HUES64 (cell line): Measurements from ENCODE around the gene GIMD1. TPM values are rescaled to one million over a fixed set of nuclear protein-coding genes. Genes with fewer than 3 reads are reported as not detected.
"Not testable (repeated sequence)": the region's sequence is repeated elsewhere in the genome, so short reads cannot be mapped to it uniquely, and the experiment has no call there.

Experiments used
- H3K27ac ChIP-seq: 2 replicates; pipeline ENCODE4 v1.7.0; 2013; ENCODE audit warnings: low read depth, low read length, inconsistent platforms
- H3K27me3 ChIP-seq: 2 replicates; pipeline ENCODE4 v1.6.1; 2013; ENCODE audit warnings: mild to moderate bottlenecking, low read length; ENCODE audit not compliant: insufficient read depth
- H3K36me3 ChIP-seq: 2 replicates; pipeline ENCODE4 v1.6.1; 2013; ENCODE audit warnings: mild to moderate bottlenecking, low read length; ENCODE audit not compliant: insufficient read depth
- H3K4me1 ChIP-seq: 2 replicates; pipeline ENCODE4 v1.6.1; 2013; ENCODE audit warnings: mild to moderate bottlenecking, low read length, moderate library complexity; ENCODE audit not compliant: insufficient read depth
- H3K4me3 ChIP-seq: 2 replicates; pipeline ENCODE4 v1.5.1; 2013; ENCODE audit warnings: mild to moderate bottlenecking, low read length, moderate library complexity
- H3K9ac ChIP-seq: 2 replicates; pipeline ENCODE4 v1.6.1; 2013; ENCODE audit warnings: mild to moderate bottlenecking, low read depth, low read length
- H3K9me3 ChIP-seq: 2 replicates; pipeline ENCODE4 v1.6.1; 2013; ENCODE audit warnings: low read depth, low read length; ENCODE audit not compliant: insufficient read depth
- WGBS: fragments of 150-250, 120-280 bp; methylation state at CpG from one replicate; pipeline ENCODE4 v1.1.7; 2013; ENCODE audit warnings: missing lambda C conversion rate; 5-methylcytosine and 5-hydroxymethylcytosine counted together
- polyA plus RNA-seq, 2 experiments: library from polyadenylated mRNA; stranded (reverse); fragments of 50-300 nt; gene quantifications; one replicate each; pipeline ENCODE4 v1.2.3, GENCODE V29; 2013

GIMD1 gene
- polyA plus RNA-seq (2013, experiment 1 of 2): not detected
- not detected for polyA plus RNA-seq (2013, experiment 2 of 2)

DNA sequence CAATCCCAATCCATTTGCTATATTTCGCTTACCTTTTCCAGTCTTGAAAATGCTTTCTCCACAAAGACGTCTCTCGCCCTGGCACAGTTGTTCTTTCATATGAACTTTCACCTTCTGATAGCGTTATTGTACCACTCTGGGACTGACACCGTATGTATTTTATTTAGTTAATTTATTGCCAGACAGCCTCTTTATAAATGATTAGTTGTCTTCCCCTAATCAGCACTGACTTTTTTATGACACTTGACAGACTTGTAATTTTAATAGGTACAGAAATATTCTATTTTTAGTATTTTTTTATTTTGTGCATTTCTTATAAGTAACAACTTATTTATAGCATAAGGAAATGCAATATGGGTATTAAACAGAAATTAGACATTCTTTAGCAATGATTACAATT, at the start of gene GIMD1:
GIMD1 (minus strand) TSS at position 101 of the 400 bp plus-strand sequence. CDS start 1,343 bp downstream, outside the sequence.
- 98% methylated on average over 4 of the region's 5 CpGs for WGBS
- 0 out of 2 replicates have a peak, but pooled peaks cover 3% of the 10 kb centered on the region for H3K4me1 ChIP-seq
- no peaks in the 10 kb centered on the region for H3K36me3 ChIP-seq
- no peak within 1 kb of the TSS for H3K4me3 ChIP-seq
- H3K9me3 ChIP-seq: no peaks in the 10 kb centered on the region
- no peak within 1 kb of the TSS for H3K27ac ChIP-seq
- no peaks in the 10 kb centered on the region for H3K27me3 ChIP-seq
- no peak within 1 kb of the TSS for H3K9ac ChIP-seq

DNA sequence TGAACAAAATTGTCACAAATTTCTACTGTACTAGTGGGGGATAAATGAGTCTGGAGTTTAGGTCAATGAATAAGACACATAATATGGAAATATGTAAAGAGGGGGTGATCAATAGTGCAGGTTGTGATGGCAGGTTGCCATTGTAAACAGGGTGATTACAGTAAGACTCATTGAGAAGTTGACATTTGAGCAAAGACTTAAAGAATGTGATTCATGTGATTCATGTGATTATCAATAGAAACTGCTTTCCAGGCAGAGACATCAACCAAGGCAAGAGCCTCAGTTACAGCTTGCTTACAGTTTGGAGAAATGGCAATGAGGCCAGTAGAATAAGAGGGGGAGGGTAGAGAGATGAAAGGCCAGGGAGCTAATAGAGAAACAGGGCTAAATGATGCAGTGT, 45.8 kb upstream of the GIMD1 start:
- Histone ChIP-seq H3K4me3 (no peak overlapping the region), H3K36me3 (no peaks in the 10 kb centered on the region), H3K27ac (no peak overlapping the region), H3K9ac (no peak overlapping the region), H3K4me1 (peaks cover 31% of the 10 kb centered on the region), H3K27me3 (no peaks in the 10 kb centered on the region), H3K9me3 (no peaks in the 10 kb centered on the region)

DNA sequence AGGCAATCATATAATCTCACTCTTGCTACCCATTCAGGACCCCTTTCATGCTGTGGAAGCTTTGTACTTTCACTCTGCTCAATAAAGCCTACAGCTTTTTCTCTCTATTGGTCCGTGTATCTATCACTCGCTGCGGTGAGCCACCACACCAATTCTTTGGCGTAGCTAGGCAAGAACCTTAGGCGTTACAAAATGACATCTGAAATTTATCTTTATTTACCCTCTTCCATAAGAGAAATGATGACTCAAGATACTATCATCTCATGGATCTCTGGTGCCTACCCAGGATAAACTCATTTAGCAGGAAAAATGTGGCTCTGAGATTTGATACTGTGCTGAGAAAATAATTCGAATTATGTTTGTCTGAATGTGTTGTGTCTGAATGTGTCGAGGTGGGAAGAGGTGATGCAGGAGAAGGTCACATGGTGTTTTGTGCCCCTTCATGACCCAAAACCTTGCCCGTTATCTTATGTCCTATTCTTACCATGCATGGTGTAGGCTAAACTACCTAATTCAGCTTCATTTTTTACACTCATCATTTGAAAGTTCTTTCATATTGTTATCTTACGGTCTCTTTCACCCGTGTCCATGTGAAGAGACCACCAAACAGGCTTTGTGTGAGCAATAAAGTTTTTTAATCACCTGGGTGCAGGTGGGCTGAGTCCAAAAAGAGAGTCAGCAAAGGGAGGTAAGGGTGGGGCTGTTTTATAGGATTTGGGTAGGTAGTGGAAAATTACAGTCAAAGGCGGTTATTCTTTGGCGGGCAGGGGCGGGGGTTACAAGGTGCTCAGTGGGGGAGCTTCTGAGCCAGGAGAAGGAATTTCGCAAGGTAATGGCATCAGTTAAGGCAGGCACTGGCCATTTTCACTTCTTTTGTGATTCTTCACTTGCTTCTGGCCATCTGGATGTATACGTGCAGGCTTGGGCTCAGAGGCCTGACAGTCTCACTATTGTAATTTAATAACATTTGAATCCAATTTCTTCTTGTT, 41.6 kb upstream of the GIMD1 start:
- no peaks in the 10 kb centered on the region for H3K9me3 ChIP-seq
- no peak overlapping the region for H3K27ac ChIP-seq
- H3K4me1 ChIP-seq: peaks cover 27% of the 10 kb centered on the region
- no peaks in the 10 kb centered on the region for H3K27me3 ChIP-seq
- H3K36me3 ChIP-seq: no peaks in the 10 kb centered on the region
- no peak overlapping the region for H3K9ac ChIP-seq
- 89% methylated on average over 15 of the region's 15 CpGs for WGBS
- H3K4me3 ChIP-seq: no peak overlapping the region

DNA sequence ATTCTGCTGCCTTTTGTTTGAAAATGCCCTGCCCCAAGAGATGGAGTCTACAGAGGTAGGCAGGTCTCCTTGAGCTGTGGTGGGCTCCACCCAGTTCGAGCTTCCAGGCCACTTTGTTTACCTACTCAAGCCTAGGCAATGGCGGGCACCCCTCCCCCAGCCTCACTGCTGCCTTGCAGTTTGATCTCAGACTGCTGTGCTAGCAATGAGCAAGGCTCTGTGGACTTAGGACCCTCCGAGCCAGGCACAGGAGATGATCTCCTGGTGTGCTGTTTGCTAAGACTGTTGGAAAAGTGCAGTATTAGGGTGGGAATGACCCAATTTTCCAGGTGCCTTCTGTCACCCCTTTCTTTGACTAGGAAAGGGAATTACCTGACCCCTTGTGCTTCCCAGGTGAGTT, 39.4 kb upstream of the GIMD1 start:
- peaks cover 22% of the 10 kb centered on the region for H3K4me1 ChIP-seq
- 93% methylated on average over 3 of the region's 3 CpGs for WGBS

DNA sequence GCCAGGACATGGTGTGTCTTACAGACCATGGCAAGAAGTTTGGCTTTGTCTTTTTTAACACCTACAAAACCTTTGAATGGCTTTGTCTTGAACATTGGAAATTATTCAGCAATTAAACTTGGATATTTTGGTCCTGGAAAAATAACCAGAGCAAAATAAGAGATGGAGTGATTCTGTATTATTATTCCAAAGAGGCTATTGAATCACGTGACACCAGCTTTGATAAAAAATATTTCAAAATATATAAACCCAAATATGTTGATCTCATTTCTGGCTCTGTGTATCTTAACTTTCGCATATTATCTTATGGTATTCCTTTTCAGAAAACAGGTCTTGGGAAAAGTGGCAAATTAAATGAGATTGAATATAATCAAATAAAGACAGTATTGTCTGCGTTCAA, 32.6 kb upstream of the GIMD1 start:
- no CpG with 5 or more reads among the region's 3 CpGs for WGBS
- Histone ChIP-seq H3K9ac (no peak overlapping the region), H3K27me3 (no peaks in the 10 kb centered on the region), H3K27ac (no peak overlapping the region), H3K4me1 (no peaks in the 10 kb centered on the region), H3K9me3 (peaks cover 7% of the 10 kb centered on the region; the same call in 1 of the 2 replicates), H3K4me3 (no peak overlapping the region), H3K36me3 (no peaks in the 10 kb centered on the region)

More for the DNA sequence above, 39.4 kb upstream of the GIMD1 start:
- not testable (repeated sequence) for H3K36me3 ChIP-seq, H3K4me3 ChIP-seq, H3K9me3 ChIP-seq, H3K9ac ChIP-seq, H3K27ac ChIP-seq, H3K27me3 ChIP-seq

DNA sequence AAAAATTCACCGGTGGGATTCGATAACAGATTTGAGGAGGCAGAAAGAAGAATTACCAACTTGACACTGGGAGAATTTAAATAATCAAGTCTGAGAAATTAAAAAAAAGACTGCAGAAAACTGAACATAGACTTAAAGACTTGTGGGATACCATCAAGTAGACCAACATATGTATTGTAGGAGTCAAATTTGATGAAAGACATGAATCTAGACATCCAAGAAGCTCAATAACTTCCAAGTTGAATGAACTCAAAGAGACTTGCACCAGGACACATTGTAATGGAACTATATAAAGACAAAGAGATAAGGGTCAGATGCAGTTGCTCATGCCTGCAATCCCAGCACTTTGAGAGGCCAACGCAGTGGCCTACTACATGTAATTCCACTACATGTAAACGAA, 30.3 kb upstream of the GIMD1 start:
- not testable (repeated sequence) for H3K27ac ChIP-seq, H3K4me1 ChIP-seq, H3K9ac ChIP-seq, H3K4me3 ChIP-seq, H3K36me3 ChIP-seq, H3K27me3 ChIP-seq
- peaks cover 14% of the 10 kb centered on the region; the same call in 1 of the 2 replicates for H3K9me3 ChIP-seq
- WGBS: 81% methylated on average over 2 of the region's 4 CpGs

DNA sequence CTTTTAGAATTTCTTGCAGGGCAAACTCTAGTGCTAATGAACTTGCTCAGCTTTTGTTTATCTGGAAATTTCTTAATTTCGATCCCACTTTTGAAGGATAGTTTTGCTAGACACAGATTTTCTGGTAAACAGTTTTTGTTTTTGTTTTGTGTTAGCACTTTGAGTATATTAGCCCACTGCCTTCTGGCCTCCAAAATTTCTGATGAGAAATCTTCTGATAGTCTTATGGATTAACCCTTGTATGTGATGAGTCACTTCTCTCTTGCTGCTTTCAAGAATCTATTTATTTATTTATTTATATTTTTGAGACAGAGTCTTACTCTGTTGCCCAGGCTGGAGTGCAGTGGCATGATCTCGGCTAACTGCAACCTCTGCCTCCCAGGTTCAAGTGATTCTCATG, 27.0 kb upstream of the GIMD1 start:
- H3K9ac ChIP-seq: no peak overlapping the region
- peaks cover 14% of the 10 kb centered on the region; the same call in 1 of the 2 replicates for H3K9me3 ChIP-seq
- H3K4me1 ChIP-seq: no peaks in the 10 kb centered on the region
- no peaks in the 10 kb centered on the region for H3K27me3 ChIP-seq
- no peak overlapping the region for H3K4me3 ChIP-seq
- H3K27ac ChIP-seq: no peak overlapping the region
- 98% methylated on average over 2 of the region's 2 CpGs for WGBS
- H3K36me3 ChIP-seq: no peaks in the 10 kb centered on the region

DNA sequence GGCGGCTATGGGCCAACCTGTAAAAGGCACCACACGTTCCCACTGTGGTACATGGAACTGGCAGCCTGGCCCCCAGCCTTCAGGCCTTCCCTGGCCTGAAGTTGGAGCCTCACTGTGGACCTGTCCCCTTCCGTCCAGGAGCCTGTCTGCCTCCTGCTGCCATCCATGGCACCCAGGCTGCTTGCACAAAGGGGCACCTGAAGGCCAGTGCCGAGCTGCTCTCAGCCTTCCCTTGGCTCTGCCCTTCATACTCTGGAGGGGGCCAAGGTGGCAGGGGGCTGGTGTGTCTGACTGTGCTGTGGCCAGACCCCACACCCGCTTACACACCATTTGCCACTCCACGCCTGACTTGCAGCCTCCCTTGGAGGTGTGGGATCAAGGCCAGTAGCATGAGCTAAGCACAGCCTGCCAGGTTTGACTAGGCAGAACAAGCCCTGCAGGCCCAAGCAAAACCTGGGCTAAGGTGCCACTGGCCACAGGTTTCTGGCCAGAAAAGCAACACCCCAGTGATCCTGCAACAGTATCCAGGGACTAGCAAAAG, 17.3 kb upstream of the GIMD1 start:
- H3K9me3 ChIP-seq: peaks cover 3% of the 10 kb centered on the region; the same call in 1 of the 2 replicates
- no peaks in the 10 kb centered on the region for H3K4me1 ChIP-seq
- no peak overlapping the region for H3K4me3 ChIP-seq
- H3K9ac ChIP-seq: no peak overlapping the region
- no peak overlapping the region for H3K27ac ChIP-seq
- no peaks in the 10 kb centered on the region for H3K27me3 ChIP-seq
- H3K36me3 ChIP-seq: no peaks in the 10 kb centered on the region
- whole genome bisulfite sequencing: 95% methylated on average over 6 of the region's 6 CpGs

DNA sequence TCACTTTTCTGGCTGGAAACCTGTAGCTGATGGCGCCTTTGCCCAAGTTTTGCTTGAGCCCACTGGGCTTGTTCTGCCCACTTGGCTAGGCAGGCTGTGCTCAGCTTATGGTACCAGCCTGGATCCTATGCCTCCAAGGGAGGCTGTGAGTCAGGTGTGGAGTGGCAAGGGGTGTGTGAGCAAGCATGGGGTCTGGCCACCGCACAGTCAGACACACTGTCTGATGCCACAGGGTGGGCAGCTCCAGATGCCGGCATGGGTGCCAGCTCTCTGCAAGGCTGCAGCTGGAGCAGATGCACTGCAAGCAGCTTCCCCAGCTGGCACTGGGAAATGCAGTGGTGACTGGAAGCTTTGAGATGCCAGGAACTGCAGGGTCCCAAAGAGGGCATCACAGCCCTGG, 16.3 kb upstream of the GIMD1 start:
- Histone ChIP-seq H3K27ac (no peak overlapping the region), H3K4me3 (no peak overlapping the region)
- WGBS: 97% methylated on average over 3 of the region's 3 CpGs

DNA sequence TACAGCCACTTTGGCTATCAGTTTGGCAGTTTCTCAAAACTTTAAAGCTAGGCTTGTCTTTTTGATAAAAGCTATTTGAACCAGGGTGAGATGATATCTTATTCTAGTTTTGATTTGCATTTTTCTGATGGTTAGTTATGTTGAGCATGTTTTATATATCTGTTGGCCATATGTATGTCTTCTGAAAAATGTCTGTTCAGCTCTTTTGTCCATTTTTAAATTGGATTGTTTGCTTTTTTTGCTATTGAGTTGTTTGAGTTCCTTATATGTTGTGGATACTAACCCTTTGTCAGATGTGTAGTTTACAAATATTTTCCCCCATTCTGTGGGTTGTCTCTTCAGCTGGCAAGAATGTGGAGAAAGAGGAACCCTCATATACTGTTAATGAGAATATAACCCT, 11.6 kb upstream of the GIMD1 start:
- H3K36me3 ChIP-seq: no peaks in the 10 kb centered on the region
- no peak overlapping the region for H3K4me3 ChIP-seq
- H3K27ac ChIP-seq: no peak overlapping the region
- H3K9ac ChIP-seq: no peak overlapping the region
- H3K4me1 ChIP-seq: no peaks in the 10 kb centered on the region
- H3K9me3 ChIP-seq: no peaks in the 10 kb centered on the region
- no peaks in the 10 kb centered on the region for H3K27me3 ChIP-seq

More for the DNA sequence above, 16.3 kb upstream of the GIMD1 start:
- H3K36me3 ChIP-seq: no peaks in the 10 kb centered on the region
- no peaks in the 10 kb centered on the region for H3K27me3 ChIP-seq
- peaks cover 3% of the 10 kb centered on the region; the same call in 1 of the 2 replicates for H3K9me3 ChIP-seq
- H3K4me1 ChIP-seq: no peaks in the 10 kb centered on the region
- no peak overlapping the region for H3K9ac ChIP-seq

DNA sequence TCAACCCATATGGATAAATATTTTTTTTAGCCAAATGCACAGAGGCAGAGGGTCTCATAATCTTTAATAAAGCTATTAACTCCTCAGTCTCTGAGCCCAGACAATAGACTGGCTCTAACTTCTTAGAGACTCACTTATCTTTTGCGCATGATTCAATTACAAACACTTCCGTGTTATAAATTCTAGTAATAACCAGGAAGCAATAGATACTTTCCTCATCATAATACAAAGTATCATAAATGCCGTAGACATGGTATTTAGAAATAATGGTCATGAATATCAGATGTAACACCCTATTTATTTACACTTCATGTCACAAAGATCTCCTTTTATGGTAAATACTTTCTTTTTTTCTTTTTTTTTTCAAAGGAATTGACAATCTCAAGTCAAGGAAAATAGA, 4.4 kb upstream of the GIMD1 start:
- Histone ChIP-seq H3K9ac (no peak overlapping the region), H3K27me3 (no peaks in the 10 kb centered on the region), H3K4me1 (0 out of 2 replicates have a peak, but pooled peaks cover 3% of the 10 kb centered on the region), H3K27ac (no peak overlapping the region), H3K9me3 (no peaks in the 10 kb centered on the region), H3K36me3 (no peaks in the 10 kb centered on the region), H3K4me3 (no peak overlapping the region)
- 96% methylated on average over 2 of the region's 3 CpGs for WGBS
